ENCODE measurements around the gene ADAM33. TPM values are rescaled to one million over a fixed set of nuclear protein-coding genes. Genes with fewer than 3 reads are reported as not detected.

ADAM33 gene
- total RNA-seq, 1 donor from 2014 or later: 34.7 TPM

DNA sequence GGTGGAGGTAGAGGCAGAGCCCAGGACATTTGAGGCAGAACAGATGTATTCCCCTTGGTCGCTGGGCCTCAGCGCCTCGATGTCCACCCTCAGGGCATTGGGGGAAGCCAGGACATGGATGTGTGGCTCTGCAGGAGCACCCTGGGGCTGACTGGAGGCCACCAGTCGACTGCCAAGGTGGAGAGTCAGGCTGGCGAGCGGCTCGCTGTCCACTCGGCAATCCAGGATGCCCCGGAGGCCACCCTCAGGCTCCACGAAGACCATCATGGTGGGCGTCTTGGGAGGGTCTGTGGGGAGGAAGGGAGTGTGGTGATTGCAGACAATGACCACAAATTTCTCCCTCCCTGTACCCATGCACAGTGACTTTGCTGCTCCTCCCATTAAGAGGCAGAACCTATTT is 8.2 kb upstream of the ADAM33 start:
- Mint-ChIP-seq H3K27me3 (ENCODE audit: unreplicated experiment) (no peaks in the 10 kb centered on the region), H3K4me1 (ENCODE audit: unreplicated experiment) (peaks cover 3% of the 10 kb centered on the region), H3K27ac (ENCODE audit: unreplicated experiment) (no peak overlapping the region), H3K4me3 (ENCODE audit: unreplicated experiment) (no peak overlapping the region), H3K36me3 (ENCODE audit: unreplicated experiment) (no peaks in the 10 kb centered on the region), H3K9me3 (ENCODE audit: unreplicated experiment) (no peaks in the 10 kb centered on the region)
- DNase-seq (ENCODE audit: extremely low spot score, unreplicated experiment): no peak
- TF ChIP-seq CTCF (IDR thresholded peaks at IDR 0.05): no peak

DNA sequence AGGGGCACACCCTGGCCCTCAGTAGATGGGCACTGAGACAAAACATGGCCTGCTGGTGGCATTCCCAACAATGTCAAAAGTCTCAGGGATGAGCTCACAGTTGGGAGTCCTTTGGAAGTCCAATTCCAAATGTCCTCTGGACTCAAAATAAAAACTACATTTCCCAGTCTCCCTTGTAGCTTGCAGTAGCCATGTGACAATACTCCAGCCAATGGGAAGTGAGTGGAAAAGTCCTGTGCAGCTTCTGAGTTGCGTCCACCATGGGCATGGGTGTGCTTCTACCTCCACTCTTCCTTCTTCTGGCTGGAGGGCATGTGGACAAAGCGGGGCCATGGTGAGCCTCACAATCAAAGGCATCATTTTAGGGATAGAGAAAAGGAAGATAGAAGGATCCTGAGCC is 5.8 kb upstream of the ADAM33 start:
- peaks cover 3% of the 10 kb centered on the region for H3K4me1 Mint-ChIP-seq (ENCODE audit: unreplicated experiment)
- no peak overlapping the region for H3K27ac Mint-ChIP-seq (ENCODE audit: unreplicated experiment)
- no peaks in the 10 kb centered on the region for H3K36me3 Mint-ChIP-seq (ENCODE audit: unreplicated experiment)
- no peak overlapping the region for H3K4me3 Mint-ChIP-seq (ENCODE audit: unreplicated experiment)
- no peaks in the 10 kb centered on the region for H3K9me3 Mint-ChIP-seq (ENCODE audit: unreplicated experiment)
- TF ChIP-seq CTCF (IDR thresholded peaks at IDR 0.05): no peak
- no peak for DNase-seq (ENCODE audit: extremely low spot score, unreplicated experiment)
- no peaks in the 10 kb centered on the region for H3K27me3 Mint-ChIP-seq (ENCODE audit: unreplicated experiment)

GRCh38 chr20:3686867-3687321 is 5.1 kb upstream of the ADAM33 start:
- Mint-ChIP-seq H3K36me3 (ENCODE audit: unreplicated experiment) (no peaks in the 10 kb centered on the region), H3K9me3 (ENCODE audit: unreplicated experiment) (no peaks in the 10 kb centered on the region), H3K4me1 (ENCODE audit: unreplicated experiment) (peaks cover 5% of the 10 kb centered on the region), H3K27me3 (ENCODE audit: unreplicated experiment) (no peaks in the 10 kb centered on the region), H3K4me3 (ENCODE audit: unreplicated experiment) (no peak overlapping the region), H3K27ac (ENCODE audit: unreplicated experiment) (no peak overlapping the region)
- no peak for TF ChIP-seq CTCF (IDR thresholded peaks at IDR 0.05)
- no peak for DNase-seq (ENCODE audit: extremely low spot score, unreplicated experiment)

DNA sequence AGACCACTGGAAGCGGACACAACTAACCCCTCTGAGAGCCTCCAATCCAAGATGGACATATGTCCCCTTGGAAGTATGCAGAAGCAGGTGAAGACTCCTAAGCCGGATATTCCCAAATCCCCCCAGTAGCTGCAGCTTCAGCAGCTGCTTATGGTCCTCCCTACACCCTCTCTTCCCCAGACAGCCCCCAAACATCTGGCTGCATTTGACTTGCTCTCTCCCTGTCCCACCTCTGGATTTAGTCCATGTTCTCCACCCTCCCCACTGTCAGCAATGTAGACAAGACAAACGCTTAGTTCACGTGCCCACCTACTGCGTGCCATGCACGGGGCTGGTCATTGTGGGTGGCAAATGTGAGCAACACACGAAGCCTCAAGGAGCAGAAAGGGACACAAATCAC is 4.6 kb upstream of the ADAM33 start:
- no peaks in the 10 kb centered on the region for H3K9me3 Mint-ChIP-seq (ENCODE audit: unreplicated experiment)
- no peak overlapping the region for H3K4me3 Mint-ChIP-seq (ENCODE audit: unreplicated experiment)
- H3K36me3 Mint-ChIP-seq (ENCODE audit: unreplicated experiment): no peaks in the 10 kb centered on the region
- no peak for TF ChIP-seq CTCF (IDR thresholded peaks at IDR 0.05)
- H3K27me3 Mint-ChIP-seq (ENCODE audit: unreplicated experiment): no peaks in the 10 kb centered on the region
- peaks cover 5% of the 10 kb centered on the region for H3K4me1 Mint-ChIP-seq (ENCODE audit: unreplicated experiment)
- H3K27ac Mint-ChIP-seq (ENCODE audit: unreplicated experiment): no peak overlapping the region
- DNase-seq (ENCODE audit: extremely low spot score, unreplicated experiment): no peak

DNA sequence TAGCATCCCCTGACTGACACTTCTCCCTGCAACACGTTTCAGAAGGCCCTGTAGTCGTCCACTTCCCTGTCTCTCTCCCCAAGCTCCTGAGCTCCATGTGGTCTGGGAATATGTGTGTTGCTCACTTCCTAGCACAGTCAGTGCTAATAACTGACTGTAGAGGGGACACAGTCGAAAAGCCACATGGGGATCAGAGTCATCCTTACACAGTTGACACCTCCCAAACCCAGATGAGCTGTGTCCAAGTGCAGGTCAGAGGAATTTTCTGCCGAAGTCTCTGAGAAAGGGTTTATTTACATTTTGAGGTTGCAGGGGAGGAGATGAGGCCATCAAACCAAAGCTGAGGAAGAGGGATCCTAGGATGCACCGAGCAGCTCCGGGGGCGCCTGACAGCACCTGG is 3.5 kb upstream of the ADAM33 start:
- no peaks in the 10 kb centered on the region for H3K27me3 Mint-ChIP-seq (ENCODE audit: unreplicated experiment)
- no peak for DNase-seq (ENCODE audit: extremely low spot score, unreplicated experiment)
- H3K27ac Mint-ChIP-seq (ENCODE audit: unreplicated experiment): no peak overlapping the region
- no peaks in the 10 kb centered on the region for H3K36me3 Mint-ChIP-seq (ENCODE audit: unreplicated experiment)
- H3K9me3 Mint-ChIP-seq (ENCODE audit: unreplicated experiment): no peaks in the 10 kb centered on the region
- H3K4me1 Mint-ChIP-seq (ENCODE audit: unreplicated experiment): peaks cover 16% of the 10 kb centered on the region
- no peak overlapping the region for H3K4me3 Mint-ChIP-seq (ENCODE audit: unreplicated experiment)
- TF ChIP-seq CTCF (IDR thresholded peaks at IDR 0.05): no peak

Data from osteocyte (in vitro differentiated cells).